HepG2 (cell line): ENCODE data around the gene TYR.
"Not testable (repeated sequence)": the region's sequence is repeated elsewhere in the genome, so short reads cannot be mapped to it uniquely, and the experiment has no call there.

Experiments
- NONO ChIP-seq, 2 experiments: fragments of 450-650 bp in 1 of 2; sonication (generic) in 1 of 2; formaldehyde crosslinking in 1 of 2; IDR thresholded peaks in 1 of 2; conservative IDR thresholded peaks in 1 of 2; 2 replicates each; pipeline versions ENCODE4 v1.6.1 to v1.8.0; 2017 to 2022; ENCODE audit warnings: mild to moderate bottlenecking in 1 of 2, missing genetic modification reagents in 1 of 2, moderate library complexity in 1 of 2
- ZNF10 ChIP-seq: sonication (generic); formaldehyde crosslinking; IDR thresholded peaks from 2 replicates; pipeline ENCODE4 v1.4.0; 2020; ENCODE audit warnings: mild to moderate bottlenecking, low read depth, missing genetic modification reagents, borderline replicate concordance

GRCh38 chr11:89272540-89273088 lies 94.9 kb downstream of the TYR start:
- TF ChIP-seq ZNF10 (CRISPR knock-in tag); NONO (IDR thresholded peaks at IDR 0.05); NONO (CRISPR knock-in tag; conservative IDR thresholded peaks at IDR 0.05): not testable (repeated sequence)
